Activated naive CD4-positive, alpha-beta T cell treated with anti-CD3 and anti-CD28 coated beads, Interleukin-2, amount 10 ng/mL, durations not matched to agents 7 days and 5 days (primary cell): ENCODE measurements around the gene TBXA2R.

Experiments used
- CTCF ChIA-PET: fragments of 350-600 bp; sonication (Branson Sonifier 250); formaldehyde crosslinking; loops from one replicate; lab custom pipeline; 2021; ENCODE audit warnings: antibody characterized with exemption; lab: Charles Lee
- DNase-seq: peaks from one replicate; pipeline ENCODE4 v3.0.0-alpha.2; 2020
- H3K27ac Mint-ChIP-seq: one replicate; pipeline ENCODE4 v1.8.0; 2021; ENCODE audit warnings: mild to moderate bottlenecking, moderate library complexity, mixed read lengths
- H3K27me3 Mint-ChIP-seq: one replicate; pipeline ENCODE4 v1.8.0; 2021; ENCODE audit warnings: mild to moderate bottlenecking, mixed read lengths
- H3K36me3 Mint-ChIP-seq: one replicate; pipeline ENCODE4 v1.8.0; 2021; ENCODE audit warnings: mixed read lengths
- H3K4me1 Mint-ChIP-seq: one replicate; pipeline ENCODE4 v1.8.0; 2021; ENCODE audit warnings: mixed read lengths
- H3K4me3 Mint-ChIP-seq: one replicate; pipeline ENCODE4 v1.8.0; 2021; ENCODE audit warnings: mild to moderate bottlenecking, moderate library complexity, mixed read lengths
- H3K9me3 Mint-ChIP-seq: one replicate; pipeline ENCODE4 v1.8.0; 2021; ENCODE audit warnings: mixed read lengths

The TBXA2R gene

GRCh38 chr19:3544742-3545668, 61.7 kb downstream of the TBXA2R start:
- no peaks in the 10 kb centered on the region for H3K27me3 Mint-ChIP-seq
- CTCF ChIA-PET: interaction anchor here (0.6 to 5.4 kb wide), 12 partner anchors 12 to 192 kb away, joined by 3 to 42 read pairs (median 3); partner anchors contain the start of gene MFSD12

More at GRCh38 chr19:3544742-3545668, 61.7 kb downstream of the TBXA2R start:
- Mint-ChIP-seq H3K4me1 (no peaks in the 10 kb centered on the region), H3K9me3 (no peaks in the 10 kb centered on the region), H3K27ac (peak overlapping the region; percentile 9), H3K36me3 (peaks cover 13% of the 10 kb centered on the region), H3K4me3 (no peak overlapping the region)
- peak; percentile 85 for DNase-seq
